GM18867 (cell line): Measurements from ENCODE around the gene GRAP2.

Experiments used
- ATAC-seq: cut with Tn5 transposase; IDR thresholded peaks from one replicate; pipeline ENCODE4 v1.9.1; 2021; ENCODE audit warnings: mild to moderate bottlenecking, moderate library complexity; ENCODE audit not compliant: unreplicated experiment

The GRAP2 gene

GRCh38 chr22:40008726-40009291 lies 107.9 kb downstream of the GRAP2 start:
- no peak for ATAC-seq

GRCh38 chr22:40009292-40009774 lies 108.4 kb downstream of the GRAP2 start:
- ATAC-seq = no peak

GRCh38 chr22:40009951-40010671 lies 109.2 kb downstream of the GRAP2 start:
- ATAC-seq = no peak

- ATAC-seq = no peak
Measured at GRCh38 chr22:40010746-40011145, 109.9 kb downstream of the GRAP2 start.

- ATAC-seq = no peak
Measured at GRCh38 chr22:40014667-40015248, 113.9 kb downstream of the GRAP2 start.

- ATAC-seq = no peak
Measured at GRCh38 chr22:40015358-40015976, 114.6 kb downstream of the GRAP2 start.

GRCh38 chr22:40018051-40018450 lies 117.2 kb downstream of the GRAP2 start:
- ATAC-seq = no peak

- ATAC-seq = no peak
Measured at GRCh38 chr22:40019100-40019499, 118.2 kb downstream of the GRAP2 start.

GRCh38 chr22:40020956-40021355 lies 120.1 kb downstream of the GRAP2 start:
- ATAC-seq = no peak

GRCh38 chr22:40021401-40022000 lies 120.6 kb downstream of the GRAP2 start:
- no peak for ATAC-seq

GRCh38 chr22:40022536-40023240 lies 121.8 kb downstream of the GRAP2 start:
- no peak for ATAC-seq
